ENCODE data around the gene GLIS2.

Gene GLIS2

DNA sequence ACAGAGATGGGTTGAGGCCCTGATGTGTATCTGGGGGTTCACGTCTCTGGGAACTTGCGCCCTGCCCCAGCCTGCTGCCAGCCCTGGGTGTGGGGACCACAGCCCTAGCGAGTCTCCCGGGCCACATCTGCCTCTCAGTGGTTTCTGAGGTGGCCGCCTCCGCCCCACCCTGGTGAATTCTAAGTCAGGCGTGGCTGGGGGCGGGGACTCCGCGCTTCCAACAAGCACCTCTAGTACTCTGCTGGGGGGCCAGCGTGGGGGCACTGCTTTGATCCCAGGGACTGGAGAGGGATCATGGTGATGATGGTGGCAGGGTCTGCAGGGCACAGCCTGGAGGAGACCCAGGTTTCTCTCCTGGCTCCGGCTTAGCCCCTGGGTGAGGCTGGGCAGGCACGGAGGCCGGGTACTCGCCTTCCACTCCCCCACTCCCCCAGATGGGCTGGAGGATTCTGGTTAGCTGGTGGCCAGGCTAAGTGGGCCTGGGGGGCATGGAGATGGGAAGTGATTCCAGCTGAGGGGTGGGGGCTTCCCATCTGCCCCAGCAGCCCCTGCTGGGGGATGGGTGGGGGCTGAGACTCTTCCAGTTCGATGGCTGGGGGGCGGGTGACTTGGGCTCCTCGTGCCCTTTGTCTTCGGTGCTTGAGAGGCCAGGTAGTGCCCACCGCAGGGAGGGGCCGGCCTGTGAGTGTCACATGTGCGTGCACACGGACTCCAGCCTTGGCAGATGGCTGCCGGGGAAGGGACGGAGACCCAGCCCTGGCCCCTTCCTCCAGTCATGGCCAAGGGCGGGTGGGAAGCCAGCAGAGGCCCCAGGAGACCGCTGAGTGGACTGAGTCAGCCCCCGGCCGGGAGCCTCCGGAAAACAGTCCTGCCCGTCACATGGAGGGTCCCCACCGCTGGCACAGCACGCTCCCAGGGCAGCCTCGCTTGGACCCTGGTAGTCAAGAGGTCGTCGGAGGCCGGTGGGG, 3.9 kb downstream of the GLIS2 start:
- in situ Hi-C loops (cut with MboI; ENCODE audit: low sequenced_read_pairs): no loop called here

DNA sequence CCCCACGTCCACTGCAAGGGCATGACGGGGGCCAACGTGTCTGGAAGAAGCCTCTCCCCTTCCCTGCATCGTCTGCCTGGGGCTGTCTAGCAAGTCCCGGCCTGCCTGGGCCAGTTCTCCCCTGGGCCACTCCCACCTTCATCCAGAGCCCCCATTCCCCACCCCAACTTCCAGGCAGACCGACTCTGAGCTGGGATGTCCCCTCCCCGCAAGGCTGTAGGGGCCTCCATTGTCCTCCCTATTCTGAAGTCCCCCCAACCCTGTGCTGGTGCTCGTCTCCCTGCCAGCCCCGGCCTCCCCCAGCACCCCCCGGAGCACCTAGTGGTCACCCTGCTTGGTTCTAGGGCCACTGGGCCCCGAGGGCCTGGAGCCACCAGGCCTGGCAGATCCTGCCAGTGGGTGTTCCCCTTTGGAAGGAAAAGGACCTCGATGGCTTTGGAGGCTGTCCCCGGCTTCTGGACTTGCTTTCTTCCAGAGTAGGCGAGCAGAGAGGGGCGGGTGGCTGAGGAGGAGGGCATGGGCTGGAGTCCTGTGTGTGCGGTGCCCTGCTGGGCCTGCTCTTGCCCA, 4.8 kb downstream of the GLIS2 start:
- in situ Hi-C loops (cut with MboI; ENCODE audit: low sequenced_read_pairs): no loop called here

DNA sequence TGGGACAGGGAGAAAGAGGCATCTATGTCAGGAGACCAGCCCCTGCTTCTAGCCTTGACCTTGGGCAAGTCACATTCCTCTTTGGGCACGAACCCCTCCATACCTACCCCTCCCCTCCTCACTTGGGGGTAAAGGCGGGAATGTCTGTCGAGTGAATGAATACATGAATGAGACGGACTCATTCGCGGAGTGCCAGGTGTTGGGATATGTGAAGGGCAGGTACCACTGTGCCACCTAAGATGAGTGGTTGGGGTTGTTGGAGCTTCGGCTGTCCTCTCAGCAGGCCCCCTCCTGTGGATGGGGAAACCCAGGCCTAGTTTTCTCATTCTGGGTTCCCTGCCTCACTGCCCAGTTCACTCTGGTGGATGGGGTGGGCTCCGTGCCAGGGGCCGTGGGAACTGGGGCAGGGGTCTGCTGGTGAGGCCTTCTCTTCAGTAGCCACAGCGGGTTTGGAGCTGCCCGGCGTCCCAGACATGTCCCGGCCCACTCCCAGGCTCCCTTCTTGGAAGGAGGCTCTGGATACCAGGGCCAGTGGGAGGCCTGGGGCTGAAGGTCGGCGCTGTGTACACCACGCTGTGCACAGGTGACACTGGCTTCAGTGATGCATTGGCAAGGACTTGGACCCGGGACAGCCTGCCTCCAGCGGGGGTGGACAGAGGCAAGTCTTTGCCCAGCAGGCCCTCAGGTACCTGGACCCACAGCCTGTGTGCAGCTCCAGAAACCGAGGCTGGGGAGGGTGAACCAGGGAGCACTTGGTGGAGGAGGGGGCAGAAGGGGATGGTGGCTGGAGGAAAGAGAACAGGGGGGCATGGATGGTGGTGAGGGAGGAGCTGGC, 5.6 kb downstream of the GLIS2 start:
- in situ Hi-C loops (cut with MboI; ENCODE audit: low sequenced_read_pairs): no loop called here

DNA sequence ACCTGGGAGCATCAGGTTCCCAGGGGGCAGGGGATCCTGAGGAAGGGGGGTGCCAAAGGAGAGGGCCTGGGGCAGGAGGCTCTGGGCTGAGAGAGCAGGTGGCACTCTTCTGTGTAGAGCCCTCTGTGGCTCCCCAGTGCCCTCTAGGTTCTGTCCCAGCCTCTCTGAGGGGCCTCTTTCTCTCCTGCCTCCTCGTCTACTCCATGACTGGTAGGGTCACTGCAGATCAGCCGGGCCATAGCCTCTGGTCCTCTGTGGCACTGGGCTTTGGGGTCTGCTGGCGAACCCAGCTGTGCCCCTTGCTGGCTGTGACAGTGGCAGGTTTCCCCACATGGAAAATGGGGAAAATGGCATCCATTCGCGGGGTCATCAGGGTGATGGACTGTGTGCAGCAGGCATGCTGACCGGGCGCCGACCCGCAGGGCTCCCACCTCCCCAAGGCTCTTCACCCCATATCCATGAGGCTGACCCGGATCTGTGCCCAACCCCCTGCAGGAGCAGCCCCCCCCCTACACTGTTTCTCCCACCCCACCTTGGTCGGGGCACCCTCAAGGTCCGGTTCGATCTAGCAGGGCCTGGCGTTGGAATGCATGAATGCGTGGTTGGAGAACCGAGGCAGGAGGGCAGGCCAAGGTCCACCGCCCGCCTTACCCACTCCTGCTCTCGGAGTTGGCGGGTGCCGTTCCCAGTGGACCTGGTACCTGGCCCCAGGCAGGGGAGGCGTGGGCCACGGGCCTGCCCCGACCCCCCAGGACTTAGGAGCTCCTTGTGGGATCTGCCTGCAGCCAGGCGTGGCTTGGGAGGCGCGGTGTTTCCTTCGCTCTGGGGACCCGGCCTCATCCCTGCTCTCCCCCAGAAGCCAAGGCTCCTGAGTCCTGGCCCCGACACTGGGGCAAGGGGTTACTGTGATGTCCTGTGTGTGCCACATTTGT, 6.5 kb downstream of the GLIS2 start:
- in situ Hi-C loops (cut with MboI; ENCODE audit: low sequenced_read_pairs): no loop called here

DNA sequence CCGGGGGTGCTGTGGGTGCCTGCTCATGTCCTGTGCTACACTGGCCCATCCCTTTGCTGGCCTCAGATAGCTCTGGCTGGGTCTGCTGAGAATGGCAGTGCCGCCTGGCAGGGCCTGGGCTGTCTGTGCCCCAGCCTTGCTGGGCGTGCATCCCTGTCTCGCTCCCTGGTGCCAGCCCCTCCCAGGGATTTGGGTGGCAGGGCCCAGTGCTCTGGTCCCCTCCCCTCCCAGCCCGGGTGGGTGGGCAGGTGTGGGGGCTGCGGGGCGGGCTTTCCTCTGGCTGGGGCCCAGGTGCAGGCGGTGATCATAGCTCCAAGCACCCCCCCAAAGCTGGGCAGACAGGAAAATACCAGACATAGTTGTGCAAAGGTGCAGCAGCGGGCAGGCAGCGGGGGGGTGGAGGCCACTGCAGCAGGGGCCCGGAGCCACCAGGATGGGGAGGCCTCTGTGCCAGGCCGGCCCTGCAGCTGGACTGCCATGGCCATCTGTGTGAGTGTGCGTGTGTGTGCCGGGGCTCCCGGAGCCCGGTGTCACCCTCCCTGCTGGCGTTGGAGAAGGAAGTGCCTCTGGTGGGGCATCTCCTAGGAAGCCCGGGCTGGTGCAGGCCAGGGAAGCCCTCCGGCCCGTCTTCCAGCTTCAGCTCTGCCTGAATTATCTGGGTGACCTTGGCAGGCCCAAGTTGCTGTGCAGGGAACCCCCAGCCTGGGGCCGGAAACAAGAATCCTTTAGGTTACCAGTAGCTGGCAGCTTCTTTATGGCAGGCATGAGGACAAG, 7.4 kb downstream of the GLIS2 start:
- in situ Hi-C loops (cut with MboI; ENCODE audit: low sequenced_read_pairs): no loop called here

DNA sequence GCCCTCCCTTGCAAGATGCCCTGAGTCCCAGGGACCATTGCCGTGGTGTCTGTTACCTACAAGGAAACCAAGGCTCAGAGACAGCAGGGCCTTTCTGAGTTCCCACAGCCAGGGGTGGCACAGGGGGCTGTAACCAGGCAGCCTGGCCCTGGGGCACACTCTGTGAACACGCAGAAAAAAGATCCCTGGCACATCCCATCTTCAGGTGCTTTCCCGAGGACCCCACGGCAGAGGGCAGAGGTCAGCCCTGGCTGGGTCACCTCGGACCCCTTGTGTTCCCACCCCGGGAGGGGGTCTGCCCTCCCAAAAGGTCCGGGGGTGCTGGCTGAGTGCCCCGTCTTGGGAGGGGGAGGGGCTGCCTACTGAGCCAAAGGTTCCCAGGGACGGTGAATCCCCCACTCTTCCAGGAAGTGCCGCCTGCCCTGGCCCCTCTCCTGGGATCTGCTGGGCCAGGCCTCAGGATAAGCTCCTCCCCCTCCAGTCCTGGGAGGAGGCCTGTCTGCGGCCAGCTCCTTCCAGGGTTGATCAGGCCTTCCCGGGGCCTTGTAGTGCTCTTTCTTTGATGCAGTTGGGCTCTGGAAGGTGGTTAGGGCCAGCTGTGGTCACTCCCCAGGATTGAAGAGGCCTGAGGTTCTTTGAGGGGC, 8.1 kb downstream of the GLIS2 start:
- in situ Hi-C loops (cut with MboI; ENCODE audit: low sequenced_read_pairs): no loop called here

DNA sequence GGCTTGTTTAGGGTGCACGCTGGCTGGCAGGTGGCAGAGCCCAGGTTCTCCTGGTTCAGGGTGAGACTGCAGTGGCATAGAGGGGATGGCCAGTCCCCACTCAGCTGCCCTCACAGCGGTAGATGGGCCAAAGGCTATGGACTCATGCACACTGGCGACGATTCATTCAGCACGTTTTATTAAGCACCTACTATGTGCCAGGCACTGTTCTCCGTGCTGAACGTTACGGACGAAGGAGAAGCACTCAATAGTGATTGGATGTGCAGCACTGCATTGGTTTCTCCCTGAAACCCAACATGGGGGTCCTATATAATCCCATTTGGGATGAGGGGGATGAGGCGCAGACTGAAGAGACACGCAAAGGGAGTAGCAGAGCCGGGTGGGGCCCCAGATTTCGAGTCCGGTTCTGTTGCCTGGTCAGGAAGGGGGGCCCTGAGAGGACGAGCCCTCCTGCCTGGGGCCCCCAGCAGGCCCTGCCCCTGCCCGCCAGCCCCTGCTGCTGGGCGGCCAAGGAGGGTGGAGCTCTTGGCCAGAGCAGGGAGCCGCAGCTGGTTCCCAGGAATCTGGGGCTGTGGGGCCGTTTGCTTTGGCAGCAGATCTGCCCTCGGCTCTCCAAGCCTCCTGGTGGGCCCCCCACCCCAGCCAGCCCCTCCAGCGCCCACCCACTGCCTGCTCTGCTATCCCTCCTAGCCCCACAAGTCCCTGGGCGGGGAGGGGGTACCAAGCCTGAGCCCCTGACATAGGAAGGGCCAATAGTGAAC, 8.8 kb downstream of the GLIS2 start:
- in situ Hi-C loops (cut with MboI; ENCODE audit: low sequenced_read_pairs): loop anchor here (5.0 kb wide), 1 partner anchor 32 kb away; no protein-coding TSS in a partner anchor

DNA sequence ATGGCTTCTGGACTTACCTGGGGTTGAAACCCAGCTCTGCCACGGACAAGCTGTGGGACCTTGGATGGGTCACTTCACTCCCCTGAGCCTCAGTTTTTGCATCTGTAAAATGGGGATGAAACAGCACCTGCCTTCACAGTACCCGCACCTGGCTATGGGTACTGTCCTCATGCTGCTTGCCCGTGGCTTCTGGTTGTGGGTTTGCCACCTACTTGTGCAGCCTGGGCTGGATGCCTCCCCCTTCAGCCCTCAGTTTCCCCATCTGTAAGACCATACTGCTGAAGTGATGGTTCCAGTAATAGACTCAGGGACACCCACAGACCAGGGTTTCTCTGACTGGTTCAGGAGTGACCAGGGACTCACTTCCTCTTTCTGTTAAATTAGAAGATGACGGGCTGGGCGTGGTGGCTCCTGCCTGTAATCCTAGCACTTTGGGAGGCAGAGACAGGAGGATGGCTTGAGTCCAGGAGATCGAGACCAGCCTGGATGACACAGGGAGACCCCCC, 9.4 kb downstream of the GLIS2 start:
- in situ Hi-C loops (cut with MboI; ENCODE audit: low sequenced_read_pairs): loop anchor here (5.0 kb wide), 1 partner anchor 33 kb away; no protein-coding TSS in a partner anchor

DNA sequence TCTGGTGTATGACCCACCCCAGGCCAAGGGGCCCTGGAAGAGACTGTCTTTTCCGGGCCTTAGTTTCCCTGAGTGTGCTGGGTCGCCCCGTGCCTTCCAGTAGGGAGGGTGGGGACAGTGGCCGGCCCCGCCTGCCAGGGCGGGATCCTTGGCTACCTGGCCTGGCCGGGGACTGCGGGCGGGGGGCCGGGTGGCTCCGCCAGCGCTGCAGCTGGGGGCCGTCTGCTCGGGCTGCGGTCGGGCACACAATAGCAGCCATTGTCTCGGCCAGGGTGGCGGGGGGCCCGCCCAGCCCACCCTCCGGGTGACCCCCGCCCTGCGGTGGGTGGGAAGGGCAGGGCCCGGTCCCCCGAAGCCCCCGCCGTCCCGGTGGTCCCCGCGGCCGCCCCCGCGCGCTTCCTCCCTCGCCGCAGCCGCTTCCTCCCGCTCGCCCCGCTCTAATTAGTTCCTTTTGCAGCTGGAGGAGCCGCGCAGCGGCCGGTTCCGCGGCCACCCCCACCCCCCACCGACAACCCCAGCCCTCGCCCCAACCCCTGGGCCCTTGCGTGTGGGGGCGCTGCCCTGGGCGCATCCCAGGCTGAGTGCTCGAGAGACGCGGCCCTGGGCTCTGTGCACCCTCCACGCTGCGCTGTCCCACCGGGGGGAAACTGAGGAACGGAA, 11.6 kb downstream of the GLIS2 start:
- in situ Hi-C loops (cut with MboI; ENCODE audit: low sequenced_read_pairs): loop anchor here (5.0 kb wide), 1 partner anchor 35 kb away; no protein-coding TSS in a partner anchor

DNA sequence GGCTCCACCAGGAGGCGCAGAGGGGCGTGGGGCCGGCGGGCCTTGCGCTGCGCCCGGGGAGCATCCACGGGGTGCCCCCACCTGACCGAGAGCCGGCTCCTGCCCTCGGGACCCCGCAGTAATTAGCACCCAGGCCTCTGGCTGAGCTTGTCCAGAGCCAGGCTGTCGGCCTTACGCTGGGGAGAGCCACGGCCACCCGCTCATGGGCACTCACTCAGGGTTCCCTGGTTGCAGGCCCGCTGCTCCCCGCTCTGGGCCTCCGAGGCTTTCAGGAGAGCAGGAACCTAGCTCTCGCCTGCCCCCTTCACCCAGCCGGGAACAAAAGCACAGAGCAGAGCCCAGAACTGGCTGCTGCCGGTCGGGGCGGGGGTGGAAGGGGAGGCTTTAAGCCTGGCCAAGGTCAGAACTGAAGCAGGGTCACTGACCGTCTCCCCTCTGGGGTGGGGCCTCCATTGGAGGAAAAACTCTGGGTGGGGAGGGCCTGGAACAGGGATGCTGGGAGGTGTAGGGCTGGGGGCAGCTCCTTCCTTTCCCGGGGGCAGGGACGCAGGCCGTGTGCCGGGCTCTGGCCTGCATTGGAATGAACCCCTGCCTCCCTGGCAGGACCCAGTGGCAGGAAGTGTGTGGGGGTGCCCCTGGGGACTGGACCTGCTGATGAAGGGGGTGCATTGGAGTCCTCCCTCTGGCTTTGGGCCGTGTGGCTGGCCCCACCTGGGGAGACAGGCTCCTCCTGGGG, 12.3 kb downstream of the GLIS2 start:
- in situ Hi-C loops (cut with MboI; ENCODE audit: low sequenced_read_pairs): loop anchor here (5.0 kb wide), 1 partner anchor 36 kb away; no protein-coding TSS in a partner anchor

DNA sequence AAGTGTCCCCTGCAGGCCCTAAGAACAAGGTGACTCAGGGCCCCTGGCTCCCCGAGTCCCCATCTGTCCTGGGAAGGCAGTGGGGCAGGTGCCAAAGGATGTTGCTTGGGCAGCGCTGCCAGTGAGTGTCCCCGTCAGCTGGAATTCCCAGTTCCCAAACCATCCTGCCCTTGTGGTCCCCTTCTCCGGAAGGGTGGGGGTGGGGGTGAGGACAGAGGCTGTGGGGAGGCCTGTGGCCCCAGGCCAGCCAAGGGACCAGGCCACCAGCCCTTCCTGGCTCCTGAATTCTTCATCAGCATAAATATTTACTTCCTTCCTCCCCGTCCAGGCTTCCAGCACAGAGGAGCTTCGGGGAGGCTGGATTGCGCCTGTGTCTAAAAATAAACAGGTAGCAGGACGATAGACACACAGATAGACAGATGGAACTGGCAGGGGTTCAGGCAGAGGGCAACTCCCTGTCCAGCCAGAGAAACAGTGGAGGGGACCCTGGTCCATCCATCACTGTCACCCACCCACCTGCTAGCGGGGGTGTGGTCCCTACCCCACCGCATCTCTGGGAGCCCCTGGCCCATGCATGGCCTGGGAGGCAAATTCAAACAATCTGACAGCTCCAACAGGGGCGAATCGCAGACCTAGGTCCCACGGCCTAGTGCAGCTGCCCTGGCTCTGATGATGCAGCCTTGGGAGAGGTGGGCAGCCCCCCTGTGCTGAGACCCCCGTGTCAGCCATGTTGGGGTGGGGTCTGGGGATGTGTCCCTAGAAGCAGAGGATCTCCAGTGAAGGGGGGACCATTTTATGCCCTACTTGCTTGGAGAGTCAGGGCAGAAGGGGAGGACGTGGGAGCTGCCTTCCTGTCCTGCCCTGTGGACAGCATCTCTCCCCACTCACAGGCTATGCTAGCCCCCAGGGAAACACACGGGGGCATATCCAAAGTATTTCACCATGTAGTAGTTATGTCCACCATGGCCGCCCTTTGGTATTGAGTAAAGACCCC, 13.2 kb downstream of the GLIS2 start:
- in situ Hi-C loops (cut with MboI; ENCODE audit: low sequenced_read_pairs): loop anchor here (5.0 kb wide), 1 partner anchor 37 kb away; no protein-coding TSS in a partner anchor

DNA sequence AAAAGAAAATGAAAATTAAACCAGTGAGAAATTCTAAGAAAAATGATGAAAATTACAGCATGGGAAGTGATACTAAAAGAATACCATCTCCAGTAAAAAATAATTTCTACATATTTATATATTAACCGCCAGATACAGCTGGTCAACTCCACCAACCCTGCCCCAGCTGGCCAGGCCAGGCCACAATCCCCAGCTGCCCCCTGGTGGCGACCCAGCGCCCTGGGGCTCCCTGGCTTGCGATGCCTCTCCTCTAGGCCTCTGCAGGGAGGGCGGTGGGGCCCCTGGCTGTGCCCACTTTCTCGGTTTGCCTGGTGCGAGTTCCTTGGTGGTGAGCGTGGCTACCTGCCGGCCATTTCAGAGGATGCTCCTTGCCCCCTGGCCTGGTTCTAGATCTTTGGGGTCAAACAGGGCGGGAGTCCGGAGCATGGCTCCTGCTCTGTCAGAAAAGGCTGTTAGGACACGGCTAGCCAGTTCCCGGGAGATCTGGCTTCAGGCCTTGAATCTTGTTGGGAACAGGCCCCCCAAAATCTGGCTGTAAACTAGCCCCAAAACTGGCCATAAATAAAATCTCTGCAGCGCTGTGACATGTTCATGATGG, 14.5 kb downstream of the GLIS2 start:
- in situ Hi-C loops (cut with MboI; ENCODE audit: low sequenced_read_pairs): no loop called here

DNA sequence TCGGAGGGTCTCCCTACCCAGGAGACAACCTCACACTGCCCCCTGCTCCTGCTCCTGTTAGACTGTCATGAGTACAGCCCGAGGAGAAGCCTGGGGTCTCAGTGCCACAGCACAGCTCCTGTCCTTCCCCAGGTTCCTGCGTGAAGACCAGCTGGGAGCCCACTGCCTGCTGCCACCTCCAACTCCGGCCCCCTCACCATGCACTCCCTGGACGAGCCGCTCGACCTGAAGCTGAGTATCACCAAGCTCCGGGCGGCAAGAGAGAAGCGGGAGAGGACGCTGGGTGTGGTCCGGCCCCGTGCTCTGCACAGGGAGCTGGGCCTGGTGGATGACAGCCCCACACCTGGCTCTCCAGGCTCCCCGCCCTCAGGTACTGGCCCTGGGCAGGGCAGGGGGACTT, 16.2 kb downstream of the GLIS2 start:
- in situ Hi-C loops (cut with MboI; ENCODE audit: low sequenced_read_pairs): no loop called here

DNA sequence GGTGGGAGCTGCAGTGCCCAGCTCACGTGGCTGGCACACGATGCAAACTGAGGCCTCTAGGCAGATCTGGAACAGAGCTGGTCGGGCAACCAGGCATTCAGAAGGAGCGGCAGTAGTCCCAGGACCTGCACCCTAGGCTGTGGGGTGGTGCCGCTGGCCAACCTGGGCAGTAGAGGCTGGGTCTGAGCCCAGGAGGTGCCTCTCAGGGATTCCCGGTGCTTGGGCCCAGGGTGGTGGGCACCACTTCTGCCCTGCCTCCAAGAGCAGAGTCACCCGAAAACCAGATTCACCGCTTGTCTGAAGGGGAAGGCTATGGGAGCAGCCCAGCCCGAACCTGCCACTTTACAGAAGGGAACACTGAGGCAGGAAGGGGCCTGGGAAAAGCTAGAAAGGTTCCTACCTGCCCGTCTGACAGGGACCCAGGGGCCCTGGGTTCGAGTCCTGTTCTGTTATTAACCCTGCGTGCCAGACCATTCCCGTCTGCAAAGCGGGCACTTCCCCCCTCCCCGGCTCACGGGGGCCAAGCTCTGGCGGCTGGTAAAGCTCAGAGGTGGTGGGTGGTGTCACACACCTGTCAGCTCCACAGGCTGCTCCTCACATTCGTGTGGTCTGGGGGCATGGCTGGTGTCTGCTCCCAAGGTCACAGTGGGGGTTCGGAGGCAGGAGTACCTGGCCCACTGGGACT, 16.9 kb downstream of the GLIS2 start:
- in situ Hi-C loops (cut with MboI; ENCODE audit: low sequenced_read_pairs): no loop called here

DNA sequence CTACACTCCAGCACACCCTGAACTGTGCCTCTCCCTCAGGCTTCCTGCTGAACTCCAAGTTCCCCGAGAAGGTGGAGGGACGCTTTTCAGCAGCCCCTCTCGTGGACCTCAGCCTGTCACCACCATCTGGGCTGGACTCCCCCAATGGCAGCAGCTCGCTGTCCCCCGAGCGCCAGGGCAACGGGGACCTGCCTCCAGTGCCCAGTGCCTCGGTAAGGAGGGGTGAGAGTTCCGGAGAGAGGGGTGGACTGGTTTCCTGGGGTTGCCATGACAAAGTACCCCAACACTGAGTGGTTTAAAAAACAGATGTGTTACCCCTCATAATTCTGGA, 17.4 kb downstream of the GLIS2 start:
- in situ Hi-C loops (cut with MboI; ENCODE audit: low sequenced_read_pairs): no loop called here
